ENCODE data around the gene FGF6.
"Not testable (repeated sequence)": the region's sequence is repeated elsewhere in the genome, so short reads cannot be mapped to it uniquely, and the experiment has no call there.

The FGF6 gene

DNA sequence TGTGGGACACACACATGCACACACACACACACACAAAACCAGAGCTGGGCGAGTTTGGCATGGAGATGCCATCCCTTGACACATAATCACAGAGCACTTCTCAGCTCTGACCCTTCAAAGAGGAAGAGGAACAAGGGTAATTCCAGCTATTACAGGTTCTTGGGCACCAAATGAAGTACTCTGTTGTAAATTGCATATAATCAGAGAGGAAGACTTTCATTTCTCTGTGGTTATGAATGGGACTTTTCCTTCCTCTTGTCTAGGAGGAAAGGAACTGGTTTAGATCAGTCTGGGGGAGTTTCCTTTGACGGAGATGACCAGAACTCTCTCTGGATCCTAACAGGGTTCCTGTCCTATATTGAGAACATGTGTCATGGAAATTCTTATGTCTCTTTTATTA lies 26.4 kb upstream of the FGF6 start:
- H3K4me1 ChIP-seq, result peaks cover 12% of the 10 kb centered on the region; the same call in 1 of the 2 replicates
- peaks cover 17% of the 10 kb centered on the region for H3K36me3 ChIP-seq
- no peak for TF ChIP-seq Cebpa-rat (IDR thresholded peaks at IDR 0.05)
- no peaks in the 10 kb centered on the region for H3K27me3 ChIP-seq
- peaks cover 3% of the 10 kb centered on the region for H3K9me3 ChIP-seq
- no peak overlapping the region for H3K4me3 ChIP-seq
- H3K9ac ChIP-seq, result no peak overlapping the region
- no peak overlapping the region for H3K4me2 ChIP-seq
- no peaks in the 10 kb centered on the region; the same call in 1 of the 2 replicates for H4K20me1 ChIP-seq
- no peak overlapping the region for H3K27ac ChIP-seq

DNA sequence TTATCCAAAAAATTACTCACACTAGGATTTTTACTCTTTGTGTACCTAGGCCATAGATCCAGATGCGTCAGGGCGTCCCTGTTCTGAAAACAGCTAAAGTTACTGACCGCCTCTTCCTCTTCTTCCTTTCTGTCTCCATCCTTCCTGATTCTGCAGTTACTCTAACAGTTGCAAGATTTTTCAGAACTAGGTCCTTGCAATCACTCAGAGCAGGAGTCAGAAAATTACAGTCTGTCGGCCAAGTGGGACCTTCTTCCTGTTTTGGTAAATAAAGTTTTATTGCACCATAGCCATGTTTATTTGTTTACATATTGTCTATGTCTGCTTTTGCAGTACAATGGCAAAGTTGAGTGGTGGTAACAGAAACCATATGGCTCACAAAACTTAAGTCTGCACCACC lies 25.6 kb upstream of the FGF6 start:
- H4K20me1 ChIP-seq, result no peaks in the 10 kb centered on the region; the same call in 1 of the 2 replicates
- no peak for TF ChIP-seq Cebpa-rat (IDR thresholded peaks at IDR 0.05)
- H3K36me3 ChIP-seq, result peaks cover 15% of the 10 kb centered on the region; the same call in 1 of the 2 replicates
- H3K27ac ChIP-seq, result no peak overlapping the region
- H3K4me3 ChIP-seq, result no peak overlapping the region
- no peaks in the 10 kb centered on the region for H3K9me3 ChIP-seq
- no peaks in the 10 kb centered on the region for H3K27me3 ChIP-seq
- H3K4me1 ChIP-seq, result peaks cover 12% of the 10 kb centered on the region; the same call in 1 of the 2 replicates
- no peak overlapping the region for H3K4me2 ChIP-seq
- no peak overlapping the region for H3K9ac ChIP-seq

DNA sequence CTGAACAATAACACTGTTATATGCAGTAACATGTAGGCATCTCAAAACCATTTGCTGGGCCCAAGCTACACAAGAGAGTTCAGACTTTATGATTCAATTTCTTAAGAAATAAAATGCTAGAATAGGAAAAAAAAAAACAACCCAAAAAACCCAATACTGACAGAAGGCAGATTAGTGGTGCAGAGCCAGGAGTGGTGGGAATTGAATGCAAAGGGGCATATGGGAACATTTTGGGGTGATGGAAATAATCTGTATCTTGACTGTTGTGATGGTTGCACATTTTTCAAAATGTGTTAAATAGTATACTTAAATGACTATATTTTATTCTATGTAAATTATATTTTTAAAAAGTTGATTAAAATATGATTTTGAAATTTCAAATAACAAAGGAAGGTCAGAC lies 23.4 kb upstream of the FGF6 start:
- Histone ChIP-seq H4K20me1 (no peaks in the 10 kb centered on the region; the same call in 1 of the 2 replicates), H3K36me3 (peaks cover 20% of the 10 kb centered on the region; the same call in 1 of the 2 replicates), H3K4me2 (no peak overlapping the region), H3K4me1 (peaks cover 12% of the 10 kb centered on the region; the same call in 1 of the 2 replicates), H3K9me3 (no peaks in the 10 kb centered on the region; the same call in 1 of the 2 replicates), H3K9ac (no peak overlapping the region), H3K27me3 (no peaks in the 10 kb centered on the region), H3K27ac (no peak overlapping the region), H3K4me3 (no peak overlapping the region)
- no peak for TF ChIP-seq Cebpa-rat (IDR thresholded peaks at IDR 0.05)

GRCh38 chr12:4460761-4461160 lies 15.1 kb upstream of the FGF6 start:
- Histone ChIP-seq H3K4me1 (no peaks in the 10 kb centered on the region), H3K4me2 (no peak overlapping the region), H3K27me3 (no peaks in the 10 kb centered on the region), H4K20me1 (no peaks in the 10 kb centered on the region; the same call in 1 of the 2 replicates), H3K9ac (no peak overlapping the region), H3K36me3 (peaks cover 30% of the 10 kb centered on the region), H3K9me3 (peaks cover 32% of the 10 kb centered on the region), H3K27ac (no peak overlapping the region), H3K4me3 (no peak overlapping the region)
- no peak for TF ChIP-seq Cebpa-rat (IDR thresholded peaks at IDR 0.05)

- not testable (repeated sequence) for H3K4me1 ChIP-seq, H3K9ac ChIP-seq, H3K4me3 ChIP-seq, H3K27ac ChIP-seq, H3K4me2 ChIP-seq, H3K27me3 ChIP-seq
- peaks cover 70% of the 10 kb centered on the region for H3K9me3 ChIP-seq
- peaks cover 18% of the 10 kb centered on the region; the same call in 1 of the 2 replicates for H4K20me1 ChIP-seq
- H3K36me3 ChIP-seq, result peaks cover 60% of the 10 kb centered on the region
Measured at GRCh38 chr12:4455849-4456248, 10.2 kb upstream of the FGF6 start.

GRCh38 chr12:4454315-4454860 lies 8.8 kb upstream of the FGF6 start:
- Histone ChIP-seq H3K36me3 (peaks cover 65% of the 10 kb centered on the region), H3K4me1 (no peaks in the 10 kb centered on the region), H3K9ac (no peak overlapping the region), H3K4me3 (no peak overlapping the region), H3K27ac (no peak overlapping the region), H3K4me2 (no peak overlapping the region), H3K27me3 (no peaks in the 10 kb centered on the region; the same call in 1 of the 2 replicates), H3K9me3 (peaks cover 75% of the 10 kb centered on the region), H4K20me1 (peaks cover 32% of the 10 kb centered on the region)
- no peak for TF ChIP-seq Cebpa-rat (IDR thresholded peaks at IDR 0.05)

GRCh38 chr12:4451694-4452093 lies 6.1 kb upstream of the FGF6 start:
- H3K4me1 ChIP-seq, result peaks cover 22% of the 10 kb centered on the region
- H3K27me3 ChIP-seq, result no peaks in the 10 kb centered on the region; the same call in 1 of the 2 replicates
- peaks cover 85% of the 10 kb centered on the region for H3K36me3 ChIP-seq
- peak overlapping the region; percentile 6; the same call in 1 of the 2 replicates for H3K4me3 ChIP-seq
- no peak overlapping the region for H3K9ac ChIP-seq
- peaks cover 89% of the 10 kb centered on the region for H3K9me3 ChIP-seq
- H4K20me1 ChIP-seq, result peaks cover 59% of the 10 kb centered on the region
- no peak for TF ChIP-seq Cebpa-rat (IDR thresholded peaks at IDR 0.05)
- no peak overlapping the region for H3K27ac ChIP-seq
- no peak overlapping the region for H3K4me2 ChIP-seq

GRCh38 chr12:4450551-4451112 lies 5.0 kb upstream of the FGF6 start:
- Histone ChIP-seq H3K4me1 (peaks cover 31% of the 10 kb centered on the region), H3K27ac (no peak overlapping the region), H4K20me1 (peaks cover 68% of the 10 kb centered on the region), H3K27me3 (no peaks in the 10 kb centered on the region; the same call in 1 of the 2 replicates), H3K4me3 (peak overlapping the region; percentile 31; the same call in 1 of the 2 replicates), H3K9ac (no peak overlapping the region), H3K4me2 (no peak overlapping the region), H3K36me3 (peaks cover 96% of the 10 kb centered on the region), H3K9me3 (peaks cover 96% of the 10 kb centered on the region)
- no peak for TF ChIP-seq Cebpa-rat (IDR thresholded peaks at IDR 0.05)

DNA sequence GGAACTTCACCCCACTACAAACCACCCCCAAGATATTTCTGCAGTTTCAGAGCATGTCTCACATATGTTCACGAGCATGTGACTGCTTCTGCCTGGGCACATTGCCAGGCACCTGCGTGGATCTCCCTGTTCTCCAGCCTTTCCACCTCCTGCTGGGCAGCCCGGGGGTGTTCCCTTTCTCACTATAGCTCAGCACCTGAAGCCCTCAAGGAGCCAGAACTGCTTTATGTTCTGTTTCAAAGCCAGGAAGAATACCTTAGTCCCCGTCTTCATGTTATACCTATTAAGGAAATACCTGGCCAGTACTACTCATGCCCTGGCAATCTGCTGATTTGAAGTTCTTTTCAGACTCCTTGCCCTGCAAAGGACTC lies 4.2 kb upstream of the FGF6 start:
- Histone ChIP-seq H3K4me3 (peak overlapping the region; percentile 31; the same call in 1 of the 2 replicates), H3K27ac (no peak overlapping the region), H3K9ac (no peak overlapping the region), H3K27me3 (no peaks in the 10 kb centered on the region; the same call in 1 of the 2 replicates), H3K9me3 (peaks cover 100% of the 10 kb centered on the region), H3K36me3 (peaks cover 100% of the 10 kb centered on the region), H4K20me1 (peaks cover 76% of the 10 kb centered on the region), H3K4me1 (peaks cover 39% of the 10 kb centered on the region), H3K4me2 (no peak overlapping the region)
- no peak for TF ChIP-seq Cebpa-rat (IDR thresholded peaks at IDR 0.05)
